HG03103 (cell line): Measurements from ENCODE around the gene FBRSL1.
"Not testable (repeated sequence)": the region's sequence is repeated elsewhere in the genome, so short reads cannot be mapped to it uniquely, and the experiment has no call there.

Experiments used
- ATAC-seq: cut with Tn5 transposase; IDR thresholded peaks from one replicate; pipeline ENCODE4 v1.9.1; 2021; ENCODE audit warnings: low read depth; ENCODE audit not compliant: unreplicated experiment

FBRSL1 gene

DNA sequence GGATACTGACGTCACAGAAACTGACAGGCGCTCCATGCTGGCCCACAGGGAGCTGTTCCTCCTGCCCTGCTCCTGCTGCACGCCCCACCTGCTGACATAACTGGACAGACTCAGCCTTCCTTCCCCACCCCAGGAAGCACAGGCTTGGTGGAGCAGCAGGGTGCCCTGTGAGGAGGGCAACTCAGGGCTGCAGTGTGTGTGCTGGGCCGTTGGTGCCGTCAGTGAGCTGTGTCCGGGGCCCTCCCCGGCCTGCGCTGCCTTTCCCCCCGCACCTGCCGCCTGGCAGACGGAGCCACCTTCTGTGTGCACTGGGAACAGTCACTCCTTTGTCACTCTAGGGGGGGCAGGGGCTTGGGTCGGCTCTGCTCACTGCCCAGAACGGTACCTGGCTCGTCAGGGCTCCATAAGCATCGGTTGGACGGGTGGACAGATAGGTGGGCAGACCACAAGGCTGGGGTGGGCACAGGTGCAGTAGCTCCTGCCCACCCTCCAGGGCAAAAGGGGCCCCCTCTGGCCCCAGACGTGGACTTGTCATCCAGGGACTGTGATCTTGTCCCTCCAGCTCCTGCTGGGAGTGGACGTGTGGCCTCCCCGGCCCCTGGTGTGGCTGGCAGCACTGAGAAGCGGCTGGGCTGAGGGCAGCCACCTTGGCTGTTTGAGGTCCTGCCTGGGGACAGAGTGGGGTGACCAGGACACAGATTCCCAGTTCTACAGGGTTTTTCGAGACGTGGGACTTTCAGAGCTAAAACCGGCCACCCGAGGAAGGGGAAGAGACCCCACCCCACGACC, 32.8 kb downstream of the FBRSL1 start:
- ATAC-seq, result no peak

DNA sequence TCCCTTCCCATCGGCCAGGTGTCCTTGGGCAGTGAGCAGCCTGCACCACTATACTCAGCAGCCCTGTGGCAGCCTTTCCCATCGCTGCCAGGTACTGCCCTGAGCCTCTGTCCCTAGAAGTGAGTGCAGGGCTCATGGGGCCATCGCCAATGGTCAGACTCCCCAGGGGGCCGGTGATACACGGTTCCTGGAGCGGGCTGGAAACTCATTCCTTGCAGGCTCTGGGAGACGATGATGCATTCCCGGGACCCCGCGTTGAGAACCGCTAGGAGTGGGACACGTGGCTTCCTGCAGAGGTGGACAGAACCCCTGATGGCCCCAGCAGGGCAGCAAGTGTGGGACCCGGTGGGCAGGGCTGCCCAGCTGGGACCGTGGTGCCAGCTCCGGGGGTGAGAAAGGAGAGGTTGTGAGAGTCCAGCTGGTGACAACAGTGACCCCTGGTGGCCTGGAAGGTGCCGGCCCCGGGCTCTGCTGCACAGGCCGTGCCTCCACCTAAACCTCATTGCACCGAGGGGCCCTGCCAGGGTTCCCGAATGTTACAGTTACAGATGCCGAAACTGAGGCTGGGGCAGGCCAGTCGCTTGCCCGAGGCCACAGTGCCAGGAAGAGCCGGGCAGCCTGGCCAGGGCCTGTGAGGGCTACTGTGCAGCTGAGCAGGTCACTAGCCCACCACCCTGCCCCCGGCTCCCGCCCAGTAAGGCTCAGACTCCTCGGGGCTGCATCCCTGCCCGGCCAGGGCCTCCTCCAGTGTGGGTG, 33.8 kb downstream of the FBRSL1 start:
- ATAC-seq, result peak; percentile 57

DNA sequence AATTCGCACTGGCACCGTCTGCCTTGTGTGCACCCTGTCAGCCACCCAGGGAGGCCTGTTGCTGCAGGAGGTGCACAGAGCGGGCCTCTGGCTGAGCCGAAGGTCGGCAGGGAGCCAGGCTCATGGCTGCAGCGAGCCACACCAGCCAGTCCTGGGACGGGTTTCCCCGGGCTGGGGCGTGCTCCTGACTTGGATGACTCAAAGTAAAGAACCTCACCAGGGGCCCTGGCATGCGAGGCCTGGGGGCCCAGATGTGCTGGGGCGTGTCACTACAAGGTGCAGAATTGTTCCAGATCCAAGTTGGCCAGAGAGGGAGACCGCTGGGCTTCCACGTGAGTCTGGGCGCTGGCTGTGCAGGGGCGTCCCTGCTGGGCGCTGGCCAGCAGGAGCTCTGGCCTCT, 34.5 kb downstream of the FBRSL1 start:
- ATAC-seq, result no peak

GRCh38 chr12:132525011-132525832, 35.3 kb downstream of the FBRSL1 start:
- ATAC-seq, result no peak

DNA sequence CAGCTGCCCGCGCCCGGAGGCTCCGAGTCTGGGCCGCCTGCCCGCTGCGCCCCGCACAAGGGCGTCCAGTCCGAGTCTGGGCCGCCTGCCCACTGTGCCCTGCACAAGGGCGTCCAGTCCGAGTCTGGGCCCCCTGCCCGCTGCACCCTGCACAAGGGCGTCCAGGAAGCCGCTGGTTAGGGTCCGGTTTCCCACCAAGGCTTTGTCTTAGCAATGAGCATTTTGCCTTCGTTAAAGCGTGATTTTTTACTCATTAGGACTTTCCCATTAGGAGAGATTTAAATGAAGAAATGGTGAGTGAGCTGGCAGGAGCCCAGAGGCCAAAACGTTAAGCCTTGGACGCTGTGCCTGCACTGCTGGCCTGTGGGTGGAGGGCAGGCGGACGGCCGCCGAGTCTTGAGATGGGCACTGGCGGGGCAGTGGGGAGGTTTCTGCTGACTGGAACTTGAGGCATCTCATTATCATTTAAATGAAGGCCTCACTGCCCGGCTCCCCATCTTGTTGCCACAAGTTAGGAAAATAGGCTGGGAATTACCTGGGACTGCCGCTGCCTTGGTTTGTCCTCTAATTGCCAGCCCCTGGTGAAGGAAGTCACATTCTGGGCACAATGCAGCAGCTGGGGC, 36.0 kb downstream of the FBRSL1 start:
- ATAC-seq, result no peak

GRCh38 chr12:132527186-132527882, 37.4 kb downstream of the FBRSL1 start:
- ATAC-seq, result no peak

GRCh38 chr12:132527883-132528264, 37.9 kb downstream of the FBRSL1 start:
- no peak for ATAC-seq

- no peak for ATAC-seq
These were observed 38.7 kb downstream of the FBRSL1 start for GRCh38 chr12:132528564-132529106.

- ATAC-seq, result no peak
These were observed 39.3 kb downstream of the FBRSL1 start for GRCh38 chr12:132529156-132529839.

DNA sequence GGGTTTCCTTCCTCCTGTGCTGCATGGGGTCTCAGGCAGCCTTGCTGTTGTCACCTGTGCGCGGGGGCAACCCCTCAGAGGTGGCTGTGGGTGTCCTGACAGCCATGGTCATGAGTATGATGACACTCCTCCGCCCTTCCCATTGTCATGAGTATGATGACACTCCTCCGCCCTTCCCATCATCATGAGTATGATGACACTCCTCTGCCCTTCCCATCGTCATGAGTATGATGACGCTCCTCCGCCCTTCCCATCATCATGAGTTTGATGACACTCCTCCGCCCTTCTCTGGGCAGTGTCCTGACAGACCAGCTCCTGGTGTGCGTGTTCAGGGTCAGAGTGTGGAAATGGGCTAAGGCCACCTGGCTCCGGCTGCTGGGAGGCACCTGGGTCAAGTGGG, 40.0 kb downstream of the FBRSL1 start:
- no peak for ATAC-seq

DNA sequence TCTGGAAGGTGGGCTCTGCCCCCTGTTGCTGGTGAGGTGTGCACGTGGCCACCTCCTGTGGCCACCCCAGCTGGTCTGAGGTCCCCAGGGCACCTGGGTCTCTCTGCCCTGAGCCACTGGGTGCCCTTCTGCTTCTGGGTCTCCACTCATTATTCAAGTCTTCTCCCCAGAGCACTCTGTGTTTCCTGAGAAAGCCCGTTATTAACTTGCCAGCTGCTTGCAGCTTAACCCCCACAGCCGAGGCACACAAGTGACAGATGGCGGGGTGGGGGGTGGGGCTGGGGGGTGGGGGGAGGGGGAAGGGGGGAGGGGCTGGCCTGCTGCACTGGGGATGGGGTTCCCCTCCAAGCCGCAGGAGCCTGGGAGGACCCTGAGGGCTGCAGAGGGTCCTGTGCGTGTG, 40.5 kb downstream of the FBRSL1 start:
- no peak for ATAC-seq

GRCh38 chr12:132530851-132531250, 40.9 kb downstream of the FBRSL1 start:
- no peak for ATAC-seq

GRCh38 chr12:132532711-132533583, 43.0 kb downstream of the FBRSL1 start:
- not testable (repeated sequence) for ATAC-seq

DNA sequence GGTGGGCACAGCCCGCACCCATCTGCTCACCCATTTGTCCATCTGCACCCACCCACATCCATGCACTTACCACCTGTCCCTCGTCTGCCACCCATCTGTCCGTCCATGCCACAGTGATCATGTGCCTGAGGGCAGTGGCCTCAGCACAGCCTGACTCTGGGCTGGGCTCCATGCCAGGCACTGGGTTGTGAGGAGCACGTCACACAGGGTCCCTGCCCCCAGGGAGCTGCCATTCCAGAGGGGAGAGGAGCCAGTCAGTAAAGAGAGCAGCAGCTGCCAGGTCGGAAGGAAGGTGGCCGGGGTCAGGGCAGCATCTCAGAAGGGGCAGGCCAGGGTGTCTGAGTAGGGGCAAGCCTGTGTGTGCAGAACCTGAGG, 43.6 kb downstream of the FBRSL1 start:
- no peak for ATAC-seq

DNA sequence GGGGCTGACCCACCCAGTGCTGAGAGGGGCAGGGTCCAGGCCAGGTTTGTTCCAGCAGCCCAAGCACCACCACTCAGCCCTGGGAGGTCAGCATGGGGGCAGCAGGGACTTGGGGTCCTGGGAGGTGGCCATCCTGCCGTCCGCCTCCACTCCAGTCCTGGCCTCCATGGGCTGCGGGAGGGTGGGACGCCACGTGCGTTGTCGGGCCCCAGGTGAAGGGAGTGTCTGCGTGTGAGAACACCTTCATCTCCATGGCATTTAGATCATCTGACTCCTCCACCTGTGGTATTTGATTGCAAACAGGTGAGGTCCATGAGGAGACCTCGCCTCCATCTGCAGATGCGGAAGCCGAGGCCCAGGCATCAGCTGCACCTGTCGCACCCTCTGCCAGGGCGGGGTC, 44.1 kb downstream of the FBRSL1 start:
- ATAC-seq, result no peak

DNA sequence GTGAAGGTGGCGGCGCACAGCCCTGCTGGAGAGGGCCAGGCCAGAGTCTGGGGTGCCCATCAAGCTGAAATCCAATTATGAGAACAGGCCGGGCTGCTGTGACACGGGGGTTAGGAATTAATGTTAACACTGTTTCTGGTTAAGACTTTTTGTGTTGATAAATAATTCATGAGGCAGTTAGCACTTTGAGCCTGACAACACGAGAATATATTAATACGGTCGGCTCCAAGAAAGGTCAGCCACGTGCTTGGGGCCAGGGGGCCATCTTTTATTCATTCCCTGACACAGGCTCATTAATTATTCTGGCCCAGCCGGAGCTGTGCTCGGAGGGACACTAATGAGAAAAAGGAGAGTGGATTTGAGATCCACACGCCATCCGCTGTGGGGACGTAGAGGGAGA, 45.1 kb downstream of the FBRSL1 start:
- ATAC-seq, result no peak

- ATAC-seq, result no peak
These were observed 46.3 kb downstream of the FBRSL1 start for GRCh38 chr12:132536102-132536876.

DNA sequence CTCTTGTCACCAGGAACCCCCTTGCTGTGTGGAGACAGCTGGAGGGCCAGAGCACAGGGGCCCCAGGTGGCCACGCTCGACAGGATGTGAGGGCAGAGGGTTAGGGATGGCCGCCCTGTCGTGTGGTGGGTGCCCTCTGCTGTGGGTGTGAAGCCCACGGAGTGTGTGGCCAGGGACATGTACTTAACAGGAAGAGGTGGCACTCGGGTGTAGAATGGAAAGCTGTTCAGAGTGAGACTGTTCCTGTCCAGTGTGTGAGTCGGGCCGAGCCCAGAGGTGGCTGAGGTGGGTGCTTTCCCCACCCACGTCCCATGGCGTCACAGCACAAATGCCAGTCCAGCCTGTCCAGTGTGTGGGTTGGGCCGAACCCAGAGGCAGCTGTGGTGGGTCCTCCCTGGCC, 47.1 kb downstream of the FBRSL1 start:
- ATAC-seq, result no peak
